Mesodermal cell (in vitro differentiated cells): ENCODE data around the gene PDK2.

ENCODE experiments used
- H3K27ac ChIP-seq: 2 replicates; pipeline ENCODE4 v1.7.0; 2013; ENCODE audit warnings: mild to moderate bottlenecking, low read depth, low read length, moderate library complexity; ENCODE audit not compliant: severe bottlenecking
- H3K36me3 ChIP-seq: 2 replicates; pipeline ENCODE4 v1.7.1; 2013; ENCODE audit warnings: mild to moderate bottlenecking, low read length, moderate library complexity; ENCODE audit not compliant: control insufficient read depth, insufficient read depth
- H3K4me1 ChIP-seq: one replicate; pipeline ENCODE4 v1.7.1; 2013; ENCODE audit warnings: mild to moderate bottlenecking, low read length; ENCODE audit not compliant: insufficient read depth, control insufficient read depth, poor library complexity, severe bottlenecking
- H3K4me3 ChIP-seq: 2 replicates; pipeline ENCODE4 v1.7.0; 2013; ENCODE audit warnings: low read length, control low read depth, mild to moderate bottlenecking; ENCODE audit not compliant: insufficient read depth, poor library complexity, severe bottlenecking; ENCODE audit errors: extremely low read depth
- H3K9me3 ChIP-seq: 2 replicates; pipeline ENCODE4 v1.7.1; 2013; ENCODE audit warnings: mild to moderate bottlenecking, low read length, moderate library complexity; ENCODE audit not compliant: control insufficient read depth
- WGBS, 2 experiments: methylation state at CpG; one replicate each; pipeline ENCODE4 v1.1.5; 2013; ENCODE audit warnings: missing lambda C conversion rate in 2 of 2; ENCODE audit not compliant: insufficient coverage in 2 of 2; 5-methylcytosine and 5-hydroxymethylcytosine counted together

The PDK2 gene

DNA sequence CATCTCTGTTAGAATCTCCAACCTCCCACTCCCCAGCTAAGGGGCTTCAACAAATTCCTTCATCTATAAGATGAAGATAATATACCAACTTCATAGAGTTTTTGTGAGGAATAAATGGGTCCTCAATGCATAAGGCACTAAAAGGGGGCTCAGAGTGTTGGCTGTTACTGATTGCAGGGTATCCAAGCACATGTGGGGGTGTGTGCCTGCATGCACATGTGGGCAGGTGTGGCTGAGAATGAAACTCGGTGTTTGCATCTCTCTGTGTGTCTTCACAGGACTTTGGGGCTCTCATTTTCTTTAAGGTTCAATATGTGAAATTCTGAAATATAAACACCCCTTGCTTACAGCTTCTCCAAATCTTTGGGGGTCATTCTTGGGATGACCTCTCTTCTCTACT, 59.5 kb downstream of the PDK2 start:
- peaks cover 25% of the 10 kb centered on the region for H3K4me1 ChIP-seq
- no peak overlapping the region for H3K4me3 ChIP-seq
- no peaks in the 10 kb centered on the region for H3K9me3 ChIP-seq
- H3K36me3 ChIP-seq = no peaks in the 10 kb centered on the region
- WGBS, 2 experiments = no CpG with 5 or more reads among the region's 1 CpG
- H3K27ac ChIP-seq = no peak overlapping the region

GRCh38 chr17:50155115-50155819, 60.1 kb downstream of the PDK2 start:
- Histone ChIP-seq H3K27ac (no peak overlapping the region), H3K36me3 (no peaks in the 10 kb centered on the region), H3K4me3 (no peak overlapping the region), H3K4me1 (peaks cover 25% of the 10 kb centered on the region), H3K9me3 (no peaks in the 10 kb centered on the region)
- 93 to 100% methylated on average over 1 to 3 of the region's 8 CpGs for WGBS, 2 experiments

GRCh38 chr17:50157891-50158290, 62.7 kb downstream of the PDK2 start:
- Histone ChIP-seq H3K27ac (no peak overlapping the region), H3K36me3 (no peaks in the 10 kb centered on the region), H3K4me1 (peaks cover 18% of the 10 kb centered on the region), H3K9me3 (no peaks in the 10 kb centered on the region), H3K4me3 (no peak overlapping the region)
- 85 to 93% methylated on average over 4 of the region's 4 CpGs for WGBS, 2 experiments

DNA sequence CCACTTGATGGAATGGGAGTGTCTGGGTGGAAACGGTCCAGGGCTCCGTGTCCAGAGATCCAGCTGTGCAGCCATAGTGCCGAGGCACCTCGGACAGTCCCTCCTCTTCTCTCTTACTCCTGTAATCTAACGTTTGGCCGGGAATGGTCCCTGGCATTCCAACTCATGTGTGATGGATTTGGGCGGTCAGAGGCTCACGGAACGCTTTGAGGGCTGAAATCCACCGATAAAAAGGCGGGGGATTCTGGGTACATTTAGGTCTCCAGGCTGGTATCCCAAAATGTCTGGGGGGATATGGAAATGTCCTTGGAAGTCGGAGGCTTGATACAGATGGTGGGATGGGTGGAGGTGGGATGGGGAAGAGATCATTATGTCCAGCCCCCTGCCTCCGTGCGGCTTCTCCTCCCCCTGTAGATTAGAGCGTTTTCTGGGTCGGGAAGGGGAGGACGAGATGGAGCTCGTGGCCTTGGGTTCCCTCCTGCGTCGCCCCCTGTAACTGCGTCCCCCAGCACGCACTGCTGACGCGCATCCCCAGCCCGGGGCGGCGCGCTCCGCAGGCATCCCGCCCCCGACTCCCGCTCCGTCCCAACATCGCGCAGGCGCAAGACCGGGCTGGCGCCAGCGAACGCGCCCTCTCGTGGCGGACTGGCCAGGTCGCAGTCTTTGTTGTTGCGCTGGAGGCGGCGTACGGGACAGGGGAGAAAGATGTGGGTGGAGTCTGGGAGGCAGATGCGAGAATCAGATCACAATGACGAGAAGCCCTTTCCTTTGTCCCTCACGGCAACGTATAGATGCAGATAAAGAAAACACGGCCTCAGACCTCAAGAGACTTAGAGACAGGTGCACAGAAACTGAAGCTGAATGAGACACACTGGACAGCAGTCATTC, 66.1 kb downstream of the PDK2 start:
- WGBS, 2 experiments = 3% methylated on average over 27 to 34 of the region's 53 CpGs
- Histone ChIP-seq H3K4me1 (peaks cover 7% of the 10 kb centered on the region), H3K4me3 (peak overlapping the region; percentile 35), H3K27ac (peak overlapping the region; percentile 66), H3K36me3 (no peaks in the 10 kb centered on the region), H3K9me3 (no peaks in the 10 kb centered on the region)
